ENCODE measurements around the gene RYR3.

Gene RYR3

GRCh38 chr15:33852094-33852493 lies 541.3 kb downstream of the RYR3 start:
- no peak for DNase-seq

GRCh38 chr15:33852570-33852969 lies 541.8 kb downstream of the RYR3 start:
- no peak for DNase-seq

- DNase-seq: no peak
These were observed 547.0 kb downstream of the RYR3 start for GRCh38 chr15:33857726-33858125.

- no peak for DNase-seq
These were observed 548.1 kb downstream of the RYR3 start for GRCh38 chr15:33858836-33859235.

- no peak for DNase-seq
These were observed 549.3 kb downstream of the RYR3 start for GRCh38 chr15:33859992-33860545.

- no peak for DNase-seq
These were observed 550.0 kb downstream of the RYR3 start for GRCh38 chr15:33860754-33861153.

GRCh38 chr15:33864360-33865075 lies 553.8 kb downstream of the RYR3 start:
- DNase-seq: no peak

- no peak for DNase-seq
These were observed 554.6 kb downstream of the RYR3 start for GRCh38 chr15:33865416-33865815.

- DNase-seq: no peak
These were observed 555.5 kb downstream of the RYR3 start for GRCh38 chr15:33866101-33866737.

GRCh38 chr15:33871980-33872379 lies 561.2 kb downstream of the RYR3 start:
- peak; percentile 52 for DNase-seq

- DNase-seq: no peak
These were observed 561.8 kb downstream of the RYR3 start for GRCh38 chr15:33872416-33873106.

- DNase-seq: peak; percentile 41
These were observed 563.4 kb downstream of the RYR3 start for GRCh38 chr15:33874156-33874555.

GRCh38 chr15:33882921-33883320 lies 572.2 kb downstream of the RYR3 start:
- DNase-seq: no peak

- DNase-seq: peak; percentile 95
These were observed 577.4 kb downstream of the RYR3 start for GRCh38 chr15:33888176-33888575.

GRCh38 chr15:33894193-33894592 lies 583.4 kb downstream of the RYR3 start:
- no peak for DNase-seq

GRCh38 chr15:33902043-33902442 lies 591.3 kb downstream of the RYR3 start:
- DNase-seq: no peak

- no peak for DNase-seq
These were observed 592.9 kb downstream of the RYR3 start for GRCh38 chr15:33903661-33904060.

- no peak for DNase-seq
These were observed 596.6 kb downstream of the RYR3 start for GRCh38 chr15:33907326-33907725.

- DNase-seq: no peak
These were observed 597.6 kb downstream of the RYR3 start for GRCh38 chr15:33908406-33908805.

GRCh38 chr15:33910741-33911140 lies 600.0 kb downstream of the RYR3 start:
- DNase-seq: no peak

- peak; percentile 24 for DNase-seq
These were observed 601.6 kb downstream of the RYR3 start for GRCh38 chr15:33912326-33912725.

- no peak for DNase-seq
These were observed 602.7 kb downstream of the RYR3 start for GRCh38 chr15:33913459-33913858.

Measured in NCI-H2171 treated with DMSO at 0.1 percent for 48 hours (cell line).